Endothelial cell of umbilical vein (primary cell): ENCODE measurements around the gene BUD13.

Experiments
- CTCF ChIP-seq, 2 donors: IDR thresholded peaks; 1 replicate in 1 of 2; 2 replicates in 1 of 2; pipeline ENCODE4 v1.5.1; 2011; ENCODE audit warnings: low read length in 2 of 2, mild to moderate bottlenecking in 2 of 2, moderate library complexity in 2 of 2, control low read depth in 1 of 2, inconsistent platforms in 1 of 2, low read depth in 1 of 2; ENCODE audit not compliant: insufficient read depth in 1 of 2; ENCODE audit errors: extremely low read depth in 1 of 2
- EZH2 ChIP-seq: IDR thresholded peaks from 2 replicates; pipeline ENCODE4 v1.6.1; 2012; ENCODE audit warnings: borderline replicate concordance, low read depth, mild to moderate bottlenecking, moderate library complexity, low read length, inconsistent platforms; ENCODE audit not compliant: severe bottlenecking
- POLR2A ChIP-seq: IDR thresholded peaks from 2 replicates; pipeline ENCODE4 v1.6.1; 2012; ENCODE audit warnings: low read depth, mild to moderate bottlenecking, control low read depth, low read length

- TF ChIP-seq POLR2A = no peak
- TF ChIP-seq EZH2 = no peak
- no peak for TF ChIP-seq CTCF (IDR thresholded peaks at IDR 0.05; ENCODE audit: extremely low read depth in 1 of 2, insufficient read depth in 1 of 2, low read depth in 1 of 2, low read length in 2 of 2)
Observed at GRCh38 chr11:116792144-116792868, 19.5 kb upstream of the BUD13 start.
